Tongue (tissue), 2 donors: ENCODE measurements around the gene ITIH2. TPM values are rescaled to one million over a fixed set of nuclear protein-coding genes. Genes with fewer than 3 reads are reported as not detected.
A peak's percentile ranks its signal among the peaks of the same experiment; 100 is the strongest.
"Not testable (repeated sequence)": the region's sequence is repeated elsewhere in the genome, so short reads cannot be mapped to it uniquely, and the experiment has no call there.

ENCODE experiments used
- DNase-seq: peaks from one replicate; pipeline ENCODE4 v3.0.0-alpha.2; 2015
- total RNA-seq: library from RNA; depleted of rRNA; stranded (reverse); fragments of >200 nt; gene quantifications from one replicate; pipeline ENCODE4 v1.2.3, GENCODE V29; 2014

Gene ITIH2
- total RNA-seq = not detected

- no peak for DNase-seq
Observed at GRCh38 chr10:7703140-7703539, at the start of gene ITIH2. TSS of gene ITIH2 (plus strand) at chr10:7703316. CDS start at chr10:7703435, 119 bp downstream.

GRCh38 chr10:7657079-7657478, 46.0 kb upstream of the ITIH2 start:
- DNase-seq = not testable (repeated sequence)

GRCh38 chr10:7657552-7657951, 45.6 kb upstream of the ITIH2 start:
- no peak for DNase-seq

- DNase-seq = no peak
Observed at GRCh38 chr10:7659560-7659959, 43.6 kb upstream of the ITIH2 start.

DNA sequence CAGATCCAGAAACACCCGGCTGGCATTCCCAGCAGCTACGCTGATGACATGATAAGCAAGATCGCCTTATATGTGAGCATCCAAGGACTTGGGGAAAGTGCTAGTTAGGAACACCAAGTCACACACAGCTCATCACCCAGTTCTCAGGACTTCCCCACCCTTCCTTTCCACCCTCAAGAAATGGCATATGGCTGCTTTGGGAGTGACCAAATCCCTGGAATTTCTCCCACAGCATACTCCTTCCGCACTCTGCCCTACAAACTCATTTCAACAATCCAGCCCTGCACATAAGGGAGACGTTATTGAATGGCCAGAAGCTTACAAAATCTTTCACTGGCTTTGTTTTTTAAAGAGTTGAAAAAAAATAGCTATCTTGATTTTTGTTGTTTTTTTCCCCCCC, 40.6 kb upstream of the ITIH2 start:
- no peak for DNase-seq

- DNase-seq = no peak
Observed at GRCh38 chr10:7664707-7665106, 38.4 kb upstream of the ITIH2 start.

- peak; percentile 43 for DNase-seq
Observed at GRCh38 chr10:7665767-7666166, 37.3 kb upstream of the ITIH2 start.

DNA sequence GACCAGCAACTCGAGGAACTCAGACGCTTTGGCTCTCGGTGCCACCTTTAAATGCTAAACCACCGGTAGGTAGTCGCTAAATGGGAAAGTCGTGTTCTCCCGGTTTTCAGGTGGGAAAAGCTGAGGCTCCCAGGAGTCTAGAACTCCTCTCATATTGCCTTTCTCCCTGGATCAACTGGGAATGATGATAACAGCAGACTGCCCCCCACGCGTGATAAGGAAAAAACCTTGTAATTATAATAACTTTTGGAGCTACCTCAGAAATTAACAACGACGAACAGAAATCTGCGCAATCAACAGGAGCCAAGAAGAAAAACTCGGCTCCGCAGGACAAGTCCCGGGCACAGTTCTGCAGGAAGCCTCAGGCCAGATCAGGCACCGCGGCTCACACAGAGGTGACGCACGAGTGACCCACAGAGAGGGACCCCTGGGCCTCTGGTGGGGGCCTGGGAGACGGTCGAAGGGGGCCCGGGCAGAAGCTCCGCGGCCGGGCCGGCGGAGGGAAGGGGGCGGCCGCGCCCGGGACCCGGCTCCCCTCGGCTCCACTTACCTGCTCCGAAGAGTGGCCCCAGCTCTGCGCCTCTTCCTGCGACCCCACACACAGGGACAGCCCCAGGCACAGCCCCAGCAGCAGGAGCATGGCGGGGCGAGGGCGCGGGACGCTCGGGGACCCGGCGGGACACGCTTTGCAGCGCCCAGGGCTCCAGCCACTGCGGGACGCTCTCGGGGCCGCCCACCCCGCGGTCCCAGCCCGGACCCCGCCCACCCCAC, 36.7 kb upstream of the ITIH2 start, which contains the start of gene ITIH5:
TSS of gene ITIH5 (minus strand) at position 714 of the 771 bp plus-strand sequence. CDS start at position 640, 74 bp downstream.
- DNase-seq = peak; percentile 36

DNA sequence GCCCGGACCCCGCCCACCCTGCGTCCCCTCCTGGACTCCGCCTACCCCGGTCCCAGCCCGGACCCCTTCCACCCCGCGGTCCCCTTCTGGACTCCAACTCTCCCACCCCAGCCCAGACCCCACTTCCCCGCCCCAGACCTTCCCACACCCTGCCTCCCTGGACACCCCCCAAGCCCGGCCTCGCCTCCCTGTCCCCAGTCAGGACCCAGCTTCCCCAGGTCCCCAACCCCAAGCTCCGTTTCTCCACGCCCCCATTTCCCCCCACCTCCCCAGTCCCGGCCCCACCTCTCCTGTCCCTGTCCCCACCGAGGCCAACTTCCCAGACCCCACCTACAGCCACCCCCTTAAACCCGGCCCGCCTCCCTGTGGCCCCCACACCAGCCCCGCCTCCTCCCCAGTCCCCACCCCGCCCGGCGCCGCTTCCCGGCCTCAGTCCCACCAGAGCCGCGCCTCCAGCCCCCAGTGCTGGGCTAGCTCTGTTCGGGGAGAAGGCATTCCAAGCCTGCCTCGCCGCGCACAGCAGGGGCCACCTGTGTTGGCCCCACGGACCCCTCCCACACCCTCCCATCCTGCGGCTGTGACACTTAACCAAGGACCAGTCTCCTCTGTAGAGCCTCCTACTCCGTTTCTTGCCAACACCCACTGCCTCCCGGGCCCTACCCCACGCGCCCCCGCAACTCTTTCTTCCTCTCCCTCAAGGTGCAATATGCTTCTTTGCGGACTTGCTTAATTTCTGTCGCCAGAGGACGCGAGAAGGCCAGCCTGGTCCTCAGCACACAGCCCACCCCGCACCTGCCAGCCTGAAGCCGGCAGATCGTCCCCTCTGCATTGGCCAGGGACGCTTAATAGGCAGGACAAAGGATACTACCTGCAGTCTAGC, 35.6 kb upstream of the ITIH2 start:
- DNase-seq = peak; percentile 61

DNA sequence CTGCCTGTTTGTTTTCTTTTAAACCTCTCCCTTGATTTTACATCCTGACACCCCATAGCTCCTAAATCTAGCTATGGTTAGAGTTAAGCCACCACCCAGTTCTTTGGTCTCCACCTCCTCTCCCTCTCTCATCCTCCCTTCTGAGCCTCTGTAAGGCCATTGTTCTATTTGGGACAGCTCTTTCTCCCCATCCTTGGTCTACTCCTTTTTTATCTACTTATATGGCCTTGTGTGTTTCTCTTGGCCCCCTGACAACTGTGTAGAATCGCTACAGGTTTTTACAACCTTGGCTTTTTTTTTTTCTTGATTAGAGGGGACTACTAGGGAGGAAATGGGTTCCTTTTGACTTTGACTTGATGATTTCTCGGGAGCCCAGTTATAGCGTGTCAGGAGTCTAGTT, 33.0 kb upstream of the ITIH2 start:
- DNase-seq = no peak

GRCh38 chr10:7672341-7673134, 30.6 kb upstream of the ITIH2 start:
- peak; percentile 91 for DNase-seq

- no peak for DNase-seq
Observed at GRCh38 chr10:7679256-7679655, 23.9 kb upstream of the ITIH2 start.

- DNase-seq = not testable (repeated sequence)
Observed at GRCh38 chr10:7680078-7680477, 23.0 kb upstream of the ITIH2 start.

- DNase-seq = no peak
Observed at GRCh38 chr10:7686351-7687171, 16.6 kb upstream of the ITIH2 start.

GRCh38 chr10:7687228-7687907, 15.7 kb upstream of the ITIH2 start:
- DNase-seq = peak; percentile 96

- DNase-seq = no peak
Observed at GRCh38 chr10:7689591-7689990, 13.5 kb upstream of the ITIH2 start.

DNA sequence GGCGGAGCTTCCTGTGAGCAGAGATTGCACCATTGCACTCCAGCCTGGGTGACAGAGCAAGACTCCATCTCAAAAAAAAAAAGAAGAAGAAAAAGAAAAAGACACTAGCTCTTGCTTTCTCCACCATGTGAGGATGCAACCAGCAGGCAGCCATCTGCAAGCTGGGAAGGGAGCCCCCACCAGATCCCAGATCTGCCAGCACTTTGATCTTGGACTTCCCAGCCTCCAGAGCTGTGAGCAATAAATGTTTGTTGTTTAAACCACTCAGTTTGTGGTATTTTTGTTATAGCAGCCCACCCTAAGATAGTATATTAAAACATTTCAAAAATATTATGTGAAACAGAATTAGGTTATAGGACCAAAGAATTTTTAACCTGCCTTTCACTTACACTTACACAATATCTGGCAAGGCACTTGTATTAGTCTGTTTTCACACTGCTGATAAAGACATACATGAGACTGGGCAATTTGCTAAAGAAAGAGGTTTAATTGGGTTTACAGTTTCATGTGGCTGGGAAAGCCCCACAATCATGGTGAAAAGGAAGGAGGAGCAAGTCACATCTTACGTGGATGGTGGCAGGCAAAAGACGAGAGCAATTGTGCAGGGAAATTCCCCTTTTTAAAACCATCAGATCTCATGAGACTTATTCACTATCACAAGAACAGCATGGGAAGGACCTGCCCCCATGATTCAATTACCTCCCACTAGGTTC, 12.1 kb upstream of the ITIH2 start:
- not testable (repeated sequence) for DNase-seq

DNA sequence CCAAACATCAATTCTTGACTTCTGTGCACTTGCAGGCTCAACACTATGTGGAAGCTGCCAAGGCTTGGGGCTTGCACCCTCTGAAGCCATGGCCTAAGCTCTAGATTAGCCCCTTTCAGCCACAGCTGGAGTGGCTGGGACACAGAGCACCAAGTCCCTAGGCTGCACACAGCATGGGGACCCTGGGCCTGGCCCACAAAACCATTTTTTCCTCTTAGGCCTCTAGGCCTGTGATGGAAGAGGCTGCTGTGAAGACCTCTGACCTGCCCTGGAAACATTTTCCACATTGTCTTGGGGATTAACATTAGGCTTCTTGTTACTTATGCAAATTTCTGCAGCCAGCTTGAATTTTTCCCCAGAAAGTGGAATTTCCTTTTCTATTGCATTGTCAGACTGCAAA, 10.7 kb upstream of the ITIH2 start:
- not testable (repeated sequence) for DNase-seq

DNA sequence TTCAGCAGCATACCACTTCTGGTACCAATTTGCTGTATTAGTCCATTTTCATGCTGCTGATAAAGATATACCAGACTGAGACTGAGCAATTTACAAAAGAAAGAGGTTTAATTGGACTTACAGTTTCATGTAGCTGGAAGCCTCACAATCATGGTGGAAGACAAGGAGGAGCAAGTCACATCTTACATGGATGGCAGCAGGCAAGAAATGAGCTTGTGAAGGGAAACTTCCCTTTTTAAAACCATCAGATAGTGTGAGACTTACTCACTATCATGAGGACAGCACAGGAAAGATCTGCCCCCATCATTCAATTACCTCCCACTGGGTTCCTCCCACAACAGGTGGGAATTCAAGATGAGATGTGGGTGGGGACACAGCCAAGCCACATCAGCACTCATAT, 9.9 kb upstream of the ITIH2 start:
- not testable (repeated sequence) for DNase-seq

GRCh38 chr10:7696545-7696944, 6.6 kb upstream of the ITIH2 start:
- DNase-seq = no peak
